Femur (tissue), 1 donor: Measurements from ENCODE around the gene FBXW11.

Source experiments
- DNase-seq: peaks from one replicate; pipeline ENCODE4 v3.0.0-alpha.2; 2017

FBXW11 gene

GRCh38 chr5:171855798-171856763 lies 150.4 kb downstream of the FBXW11 start:
- no peak for DNase-seq

GRCh38 chr5:171855265-171855664 lies 151.2 kb downstream of the FBXW11 start:
- DNase-seq, result no peak

- DNase-seq, result no peak
Measured at GRCh38 chr5:171852255-171852681, 154.2 kb downstream of the FBXW11 start.

- DNase-seq, result no peak
Measured at GRCh38 chr5:171851251-171851650, 155.2 kb downstream of the FBXW11 start.

GRCh38 chr5:171850324-171850947 lies 156.0 kb downstream of the FBXW11 start:
- DNase-seq, result no peak

GRCh38 chr5:171849585-171850323 lies 156.7 kb downstream of the FBXW11 start:
- DNase-seq, result no peak

- DNase-seq, result no peak
Measured at GRCh38 chr5:171848911-171849520, 157.4 kb downstream of the FBXW11 start.

GRCh38 chr5:171848486-171848885 lies 158.0 kb downstream of the FBXW11 start:
- DNase-seq, result no peak

- DNase-seq, result no peak
Measured at GRCh38 chr5:171848006-171848405, 158.4 kb downstream of the FBXW11 start.

GRCh38 chr5:171847026-171847425 lies 159.4 kb downstream of the FBXW11 start:
- no peak for DNase-seq

GRCh38 chr5:171846323-171846722 lies 160.1 kb downstream of the FBXW11 start:
- DNase-seq, result no peak

- DNase-seq, result peak; percentile 59
Measured at GRCh38 chr5:171845857-171846256, 160.6 kb downstream of the FBXW11 start.

GRCh38 chr5:171845040-171845630 lies 161.3 kb downstream of the FBXW11 start:
- no peak for DNase-seq

- no peak for DNase-seq
Measured at GRCh38 chr5:171842777-171843328, 163.6 kb downstream of the FBXW11 start.

- DNase-seq, result peak; percentile 34
Measured at GRCh38 chr5:171841984-171842776, 164.3 kb downstream of the FBXW11 start.

- DNase-seq, result no peak
Measured at GRCh38 chr5:171840711-171841522, 165.5 kb downstream of the FBXW11 start.

- DNase-seq, result no peak
Measured at GRCh38 chr5:171840066-171840465, 166.4 kb downstream of the FBXW11 start.

GRCh38 chr5:171839112-171839511 lies 167.3 kb downstream of the FBXW11 start:
- DNase-seq, result no peak

GRCh38 chr5:171838066-171838465 lies 168.4 kb downstream of the FBXW11 start:
- DNase-seq, result no peak

GRCh38 chr5:171837522-171837921 lies 168.9 kb downstream of the FBXW11 start:
- DNase-seq, result no peak
